ENCODE measurements around the gene STAP1.

Gene STAP1

GRCh38 chr4:67565284-67565683, 6.8 kb downstream of the STAP1 start:
- DNase-seq: no peak

GRCh38 chr4:67566335-67566734, 7.8 kb downstream of the STAP1 start:
- no peak for DNase-seq

DNA sequence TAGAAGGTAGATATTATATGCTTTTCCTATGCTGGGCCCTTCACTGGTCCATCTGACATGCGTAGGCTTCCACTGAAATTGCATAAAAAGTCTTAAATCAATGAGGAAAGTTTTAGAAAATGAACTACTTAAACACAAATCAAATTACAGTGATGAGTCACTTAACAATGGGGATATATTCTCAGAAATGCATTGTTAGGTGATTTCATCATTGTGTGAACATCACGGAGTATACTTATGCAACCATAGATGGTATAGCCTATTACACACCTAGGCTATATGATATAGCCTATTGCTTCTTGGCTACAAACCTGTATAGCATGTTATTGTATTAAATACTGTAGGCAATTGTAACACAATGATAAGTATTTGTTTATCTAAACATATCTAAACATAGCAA, 10.3 kb downstream of the STAP1 start:
- no peak for DNase-seq

DNA sequence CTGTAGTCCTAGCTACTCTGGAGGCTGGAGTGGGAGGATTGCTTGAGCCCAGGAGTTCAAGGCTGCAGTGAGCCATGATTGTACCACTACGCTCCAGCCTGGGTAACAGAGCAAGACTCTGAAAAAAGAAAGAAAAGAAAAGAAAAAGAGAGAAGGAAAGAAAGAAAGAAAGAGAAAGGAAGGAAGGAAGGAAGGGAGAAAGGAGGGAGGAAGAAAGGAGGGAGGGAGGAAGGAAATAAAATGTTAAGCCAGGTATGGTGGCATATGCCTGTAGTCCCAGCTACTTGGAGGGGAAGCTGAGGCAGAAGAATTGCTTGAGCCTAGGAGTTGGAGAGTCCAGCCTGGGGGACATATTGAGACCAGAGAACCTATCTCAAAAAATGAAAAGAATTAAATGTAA, 12.0 kb downstream of the STAP1 start:
- DNase-seq: no peak

GRCh38 chr4:67571975-67572374, 13.4 kb downstream of the STAP1 start:
- no peak for DNase-seq

GRCh38 chr4:67573193-67573592, 14.7 kb downstream of the STAP1 start:
- DNase-seq: no peak

DNA sequence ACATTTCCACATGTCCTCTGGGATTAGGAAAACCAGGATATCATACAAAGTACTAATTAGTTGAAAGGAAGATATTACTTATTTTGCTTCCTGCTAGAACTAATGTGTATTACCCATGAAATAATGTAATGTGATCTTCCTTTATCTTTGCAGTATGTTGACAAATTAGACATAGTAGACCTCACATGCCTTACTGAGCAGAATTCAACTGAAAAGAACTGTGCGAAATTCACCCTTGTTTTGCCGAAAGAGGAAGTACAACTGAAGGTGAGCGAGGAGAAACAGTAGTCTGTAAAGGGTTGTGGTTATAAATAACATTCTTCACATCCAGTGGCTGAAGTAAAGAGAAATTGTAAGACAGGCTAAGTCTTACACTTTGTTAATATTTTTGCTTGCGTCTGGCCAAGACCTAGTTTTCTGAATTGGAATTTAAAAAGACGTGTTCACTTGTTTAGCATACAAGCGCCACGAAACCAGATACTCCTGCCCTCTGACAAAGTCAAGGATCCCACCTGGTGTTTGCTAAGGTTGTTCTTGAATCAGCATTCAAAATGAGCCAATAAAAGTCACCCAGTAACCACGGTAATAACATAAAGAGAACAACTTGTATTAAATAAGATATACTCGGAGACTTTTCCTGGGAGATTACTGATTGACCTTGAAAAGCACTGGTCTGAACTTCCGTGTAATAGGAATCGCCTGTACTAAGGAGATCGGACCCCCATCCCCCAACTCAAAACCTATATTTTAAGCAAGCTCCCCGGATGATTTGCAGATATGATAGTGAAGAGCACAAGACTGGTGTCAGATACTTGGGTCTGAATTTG, 16.9 kb downstream of the STAP1 start:
- no peak for DNase-seq

GRCh38 chr4:67576059-67576466, 17.5 kb downstream of the STAP1 start:
- no peak for DNase-seq

DNA sequence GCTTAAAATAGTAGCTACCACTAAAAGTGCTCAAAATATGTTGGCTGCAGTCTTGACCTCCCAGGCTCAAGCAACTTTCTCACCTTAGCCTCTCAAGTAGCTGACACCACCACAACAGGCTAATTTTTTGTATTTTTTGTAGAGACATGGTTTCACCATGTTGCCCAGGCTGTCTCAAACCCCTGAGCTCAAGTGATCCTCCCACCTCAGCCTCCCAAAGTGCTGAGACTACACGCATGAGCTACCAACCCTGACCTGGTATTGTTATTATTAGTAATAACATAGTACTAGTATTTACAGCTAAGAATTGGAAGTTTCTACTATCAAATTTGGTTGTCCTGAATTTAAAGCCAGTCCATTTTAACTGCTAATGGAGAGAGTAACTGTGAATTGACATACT, 18.0 kb downstream of the STAP1 start:
- no peak for DNase-seq

GRCh38 chr4:67580577-67580976, 22.1 kb downstream of the STAP1 start:
- DNase-seq: no peak

GRCh38 chr4:67581208-67581857, 22.8 kb downstream of the STAP1 start:
- DNase-seq: no peak

GRCh38 chr4:67581913-67582312, 23.4 kb downstream of the STAP1 start:
- no peak for DNase-seq

- no peak for DNase-seq
Measured at GRCh38 chr4:67584496-67584895, 26.0 kb downstream of the STAP1 start.

- no peak for DNase-seq
Measured at GRCh38 chr4:67587156-67587555, 28.6 kb downstream of the STAP1 start.

DNA sequence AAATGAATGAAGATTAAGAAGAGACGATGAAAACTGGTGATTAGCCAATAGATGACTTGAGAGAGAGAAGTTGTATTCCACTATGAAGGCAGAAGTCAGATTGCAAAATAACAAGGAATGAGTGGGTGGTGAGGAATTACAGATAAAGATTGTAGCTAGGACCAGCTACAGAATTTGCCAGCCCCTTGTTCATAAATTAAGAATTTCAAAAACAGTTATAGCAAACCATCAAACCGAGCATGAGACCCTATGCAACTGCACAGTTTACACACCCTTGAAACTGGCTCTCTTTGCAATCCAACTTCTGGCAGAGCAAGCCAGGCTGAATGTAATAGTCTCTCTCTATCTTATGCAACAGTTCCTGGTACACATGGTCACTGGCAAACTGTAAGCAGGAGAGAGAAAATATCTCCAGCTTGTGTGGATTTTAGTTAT, 35.2 kb downstream of the STAP1 start:
- DNase-seq: no peak

- DNase-seq: no peak
Measured at GRCh38 chr4:67603310-67604028, 44.9 kb downstream of the STAP1 start.

- DNase-seq: no peak
Measured at GRCh38 chr4:67604029-67604381, 45.5 kb downstream of the STAP1 start.

GRCh38 chr4:67604749-67605148, 46.2 kb downstream of the STAP1 start:
- no peak for DNase-seq

DNA sequence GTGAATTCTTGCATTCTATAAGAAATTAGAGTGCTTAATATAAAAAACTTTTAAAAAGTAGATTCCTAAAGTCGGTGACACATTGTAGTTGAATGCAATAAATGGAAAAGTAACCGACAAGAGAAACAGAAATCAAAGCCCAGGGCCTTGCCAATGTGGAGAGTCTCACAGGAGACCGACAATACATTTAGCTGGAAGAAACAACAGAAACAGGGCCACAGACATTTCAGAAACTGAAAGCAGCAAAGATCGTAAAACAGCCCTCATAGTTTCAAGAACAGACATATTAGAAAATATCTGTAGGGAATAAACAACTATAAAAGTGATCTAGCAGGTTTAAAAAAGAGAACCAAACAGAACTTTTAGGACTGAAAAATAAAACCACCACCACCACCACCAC, 49.5 kb downstream of the STAP1 start:
- no peak for DNase-seq

GRCh38 chr4:67614186-67614585, 55.7 kb downstream of the STAP1 start:
- DNase-seq: no peak

DNA sequence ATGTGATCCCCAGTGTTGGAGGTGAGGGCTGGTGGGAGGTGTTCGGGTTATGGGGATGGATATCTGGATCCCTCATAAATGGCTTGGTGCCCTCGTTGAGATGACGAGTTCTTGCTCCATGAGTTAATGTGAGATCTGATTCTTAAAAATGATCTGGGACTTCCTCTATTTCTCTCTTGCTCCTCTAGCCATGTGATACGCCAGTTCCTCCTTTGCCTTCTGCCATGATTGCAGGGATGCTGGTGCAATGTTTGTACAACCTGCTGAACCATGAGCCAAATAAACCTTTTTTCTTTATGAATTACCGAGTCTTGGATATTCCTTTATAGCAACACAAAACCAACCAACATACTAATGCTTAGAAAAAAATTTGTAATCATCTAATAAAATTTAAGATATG, 56.6 kb downstream of the STAP1 start:
- no peak for DNase-seq

DNA sequence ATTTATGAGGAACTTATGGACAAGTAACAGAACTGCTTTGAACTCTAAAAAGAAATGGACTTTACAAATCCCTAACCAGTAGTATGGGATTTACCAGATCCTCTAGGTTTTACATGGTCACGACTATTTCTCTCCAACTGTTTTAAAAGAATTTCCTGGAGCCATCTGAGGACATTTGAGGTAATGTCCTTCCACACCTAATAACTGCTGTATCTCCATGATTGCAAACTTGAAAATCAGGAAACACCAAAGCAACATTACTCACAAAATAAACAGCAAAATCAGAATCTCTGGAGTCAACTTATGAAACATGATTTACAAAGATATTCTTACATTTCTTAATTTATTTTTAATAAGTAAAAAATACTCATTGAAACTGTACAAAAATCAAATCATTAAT, 58.0 kb downstream of the STAP1 start:
- DNase-seq: no peak

DNA sequence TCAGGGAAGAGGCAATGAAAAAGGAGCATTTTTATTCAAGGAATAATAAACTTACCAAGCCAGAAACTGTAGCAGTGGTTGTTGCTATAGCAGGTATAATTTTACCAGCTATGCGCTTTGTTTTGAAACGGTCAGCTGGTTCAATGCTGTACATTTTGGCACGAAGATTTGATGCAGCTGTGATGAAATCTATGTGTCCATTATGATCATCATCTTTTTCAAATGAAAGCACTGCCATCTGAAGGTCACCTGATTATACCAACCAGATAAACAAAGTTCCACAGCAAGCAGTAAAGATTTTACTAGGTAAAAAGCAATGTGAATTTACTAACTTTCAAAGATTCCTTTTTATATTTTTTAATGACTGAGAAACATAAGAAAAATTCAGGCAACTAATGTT, 66.4 kb downstream of the STAP1 start:
- no peak for DNase-seq

GRCh38 chr4:67632492-67632891, 74.0 kb downstream of the STAP1 start:
- no peak for DNase-seq

All from effector CD4-positive, alpha-beta T cell (primary cell).